IPS-18a (cell line): ENCODE measurements around the gene FBL.
"Not testable (repeated sequence)": the region's sequence is repeated elsewhere in the genome, so short reads cannot be mapped to it uniquely, and the experiment has no call there.

Experiments used
- H3K27ac ChIP-seq: one replicate; pipeline ENCODE4 v1.5.1; 2013; ENCODE audit warnings: low read length
- H3K27me3 ChIP-seq: one replicate; pipeline ENCODE4 v1.6.1; 2013; ENCODE audit warnings: mild to moderate bottlenecking, low read length; ENCODE audit not compliant: control insufficient read depth, insufficient read depth
- H3K36me3 ChIP-seq: one replicate; pipeline ENCODE4 v1.6.1; 2013; ENCODE audit warnings: low read depth, low read length; ENCODE audit not compliant: control insufficient read depth
- H3K4me1 ChIP-seq: one replicate; pipeline ENCODE4 v1.6.1; 2013; ENCODE audit warnings: low read depth, low read length; ENCODE audit not compliant: control insufficient read depth
- H3K4me3 ChIP-seq: one replicate; pipeline ENCODE4 v1.5.1; 2013; ENCODE audit warnings: low read length
- H3K9ac ChIP-seq: one replicate; pipeline ENCODE4 v1.6.1; 2013; ENCODE audit warnings: mild to moderate bottlenecking, low read length, moderate library complexity
- H3K9me3 ChIP-seq: one replicate; pipeline ENCODE4 v1.6.1; 2013; ENCODE audit warnings: low read depth, low read length; ENCODE audit not compliant: control insufficient read depth

The FBL gene

DNA sequence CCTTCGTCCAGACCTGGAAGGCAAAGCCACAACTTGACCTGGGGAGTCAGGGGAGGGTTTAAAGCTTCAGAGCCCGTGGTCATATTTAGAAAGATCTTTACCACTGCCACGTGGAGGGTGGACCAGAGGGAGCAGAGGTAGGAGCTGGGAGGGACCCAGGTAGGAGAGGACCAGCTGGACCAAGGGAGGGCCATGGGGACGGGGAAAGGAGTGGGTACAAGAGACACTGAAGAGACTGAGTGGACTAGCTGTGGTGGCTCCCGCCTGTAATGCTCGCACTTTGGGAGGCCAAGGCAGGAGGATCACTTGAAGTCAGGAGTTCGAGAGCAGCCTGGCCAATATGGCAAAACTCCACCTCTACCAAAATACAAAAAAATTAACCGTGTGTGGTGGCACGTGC, 38.5 kb upstream of the FBL start:
- H3K27me3 ChIP-seq, H3K9ac ChIP-seq, H3K27ac ChIP-seq, H3K36me3 ChIP-seq, H3K4me3 ChIP-seq, H3K4me1 ChIP-seq, H3K9me3 ChIP-seq: not testable (repeated sequence)

DNA sequence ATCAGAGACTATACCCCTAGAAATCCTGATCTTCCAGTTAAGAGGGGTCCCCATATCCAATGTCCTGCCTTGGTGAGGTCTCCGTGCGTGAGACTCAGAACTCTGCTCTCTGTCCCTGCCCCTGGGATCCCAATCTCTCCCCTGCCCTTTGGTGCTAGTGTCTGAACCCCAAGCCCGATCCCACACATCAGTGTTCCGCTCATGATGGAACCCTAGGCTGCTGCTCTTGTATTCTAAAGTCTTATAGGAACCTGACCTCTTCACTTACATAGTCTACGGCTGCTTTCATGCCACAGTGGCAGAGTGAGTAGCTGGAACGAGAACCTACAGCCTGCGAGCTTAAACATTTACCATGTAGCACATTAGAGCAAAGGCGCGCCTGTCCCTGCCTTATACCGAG, 36.5 kb upstream of the FBL start:
- not testable (repeated sequence) for H3K36me3 ChIP-seq, H3K27me3 ChIP-seq, H3K27ac ChIP-seq, H3K4me3 ChIP-seq, H3K9me3 ChIP-seq, H3K4me1 ChIP-seq, H3K9ac ChIP-seq

DNA sequence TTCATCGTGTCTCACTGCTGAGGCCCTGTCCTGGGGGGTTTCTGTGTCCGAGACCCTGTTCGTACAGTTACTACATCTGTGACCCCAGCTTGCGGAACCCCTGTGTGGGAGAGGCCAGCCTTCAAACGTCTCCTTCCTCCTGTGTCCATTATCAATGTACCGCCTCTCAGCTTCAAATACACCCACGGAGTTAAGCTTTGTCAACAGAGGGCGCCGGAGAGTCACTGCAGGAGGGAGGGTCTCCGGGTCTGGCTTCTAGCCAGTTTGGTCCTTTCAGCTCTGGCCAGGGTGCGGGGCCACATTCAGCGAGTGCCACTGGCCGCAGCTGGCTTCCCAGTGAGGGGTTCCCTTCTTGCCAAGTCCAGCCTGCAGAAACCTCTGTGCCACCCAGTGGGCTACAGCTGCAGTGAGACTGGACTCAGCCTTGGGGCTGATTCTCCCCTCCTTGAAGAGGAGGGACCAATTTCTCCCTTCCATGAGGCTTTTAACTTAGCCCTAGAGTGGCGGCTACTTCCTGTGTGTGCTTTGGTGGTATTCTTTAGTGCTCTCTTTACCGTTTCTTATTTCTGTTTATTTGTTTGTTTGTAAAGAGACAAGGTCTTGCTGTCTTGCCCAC, 35.4 kb upstream of the FBL start:
- H3K9ac ChIP-seq, H3K4me3 ChIP-seq, H3K27ac ChIP-seq: not testable (repeated sequence)

GRCh38 chr19:39880241-39880640, 34.1 kb upstream of the FBL start:
- not testable (repeated sequence) for H3K27ac ChIP-seq, H3K36me3 ChIP-seq, H3K4me3 ChIP-seq, H3K9me3 ChIP-seq, H3K27me3 ChIP-seq, H3K4me1 ChIP-seq, H3K9ac ChIP-seq

More for the DNA sequence above, 35.4 kb upstream of the FBL start:
- not testable (repeated sequence) for H3K9me3 ChIP-seq, H3K36me3 ChIP-seq, H3K4me1 ChIP-seq, H3K27me3 ChIP-seq

GRCh38 chr19:39879796-39880195, 33.6 kb upstream of the FBL start:
- H3K27me3 ChIP-seq, H3K4me1 ChIP-seq, H3K27ac ChIP-seq, H3K36me3 ChIP-seq, H3K9ac ChIP-seq, H3K9me3 ChIP-seq, H3K4me3 ChIP-seq: not testable (repeated sequence)

GRCh38 chr19:39878866-39879265, 32.7 kb upstream of the FBL start:
- H3K36me3 ChIP-seq, H3K9me3 ChIP-seq, H3K9ac ChIP-seq: not testable (repeated sequence)

DNA sequence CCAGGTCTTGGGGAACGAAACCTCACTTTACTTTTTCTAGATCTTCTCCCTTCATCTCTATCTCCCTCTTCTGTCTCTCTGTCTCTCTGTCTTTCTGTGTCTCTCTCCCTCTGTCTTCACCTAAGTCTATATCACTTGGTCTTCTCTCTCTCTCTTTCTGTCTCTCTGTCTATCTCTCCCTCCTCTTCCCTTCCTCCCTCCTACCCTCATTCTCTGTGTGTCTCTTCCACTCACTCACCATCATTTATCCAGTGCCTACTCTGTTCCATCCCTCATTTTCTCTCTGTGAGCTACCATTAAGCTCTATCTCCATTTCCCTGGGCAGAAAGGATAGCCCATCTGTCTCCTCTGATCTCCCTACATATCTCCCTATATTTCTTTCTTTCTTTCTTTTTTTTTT, 32.2 kb upstream of the FBL start:
- no peaks in the 10 kb centered on the region for H3K9me3 ChIP-seq
- no peaks in the 10 kb centered on the region for H3K27me3 ChIP-seq
- no peak overlapping the region for H3K9ac ChIP-seq
- no peaks in the 10 kb centered on the region for H3K36me3 ChIP-seq
- no peak overlapping the region for H3K4me3 ChIP-seq
- H3K4me1 ChIP-seq, result no peaks in the 10 kb centered on the region
- H3K27ac ChIP-seq, result no peak overlapping the region

More at GRCh38 chr19:39878866-39879265, 32.7 kb upstream of the FBL start:
- H3K4me1 ChIP-seq, H3K4me3 ChIP-seq, H3K27ac ChIP-seq, H3K27me3 ChIP-seq: not testable (repeated sequence)

GRCh38 chr19:39877982-39878381, 31.8 kb upstream of the FBL start:
- not testable (repeated sequence) for H3K9me3 ChIP-seq, H3K27me3 ChIP-seq, H3K27ac ChIP-seq, H3K36me3 ChIP-seq, H3K4me1 ChIP-seq, H3K9ac ChIP-seq, H3K4me3 ChIP-seq

DNA sequence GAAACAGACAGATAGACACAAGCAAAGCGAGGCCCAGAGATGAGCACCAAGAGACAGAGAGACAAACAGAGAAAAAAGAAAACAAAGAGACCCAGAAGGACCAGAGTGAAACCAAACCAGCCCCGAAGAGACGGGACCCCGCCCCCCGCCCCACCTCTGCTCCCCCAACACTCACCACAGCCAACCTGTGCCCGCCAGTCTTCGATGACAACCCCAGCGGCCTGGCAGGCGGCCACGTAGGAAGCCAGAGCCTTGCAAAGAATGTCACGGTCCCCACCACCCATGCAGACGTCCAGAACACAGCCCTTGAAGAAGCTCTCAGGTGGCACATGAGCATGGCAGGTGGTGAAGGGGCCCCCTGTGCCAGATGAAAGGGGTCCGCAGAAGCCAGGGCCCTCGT, 31.3 kb upstream of the FBL start:
- H3K4me1 ChIP-seq, H3K9me3 ChIP-seq, H3K27me3 ChIP-seq, H3K9ac ChIP-seq, H3K27ac ChIP-seq, H3K36me3 ChIP-seq, H3K4me3 ChIP-seq: not testable (repeated sequence)

DNA sequence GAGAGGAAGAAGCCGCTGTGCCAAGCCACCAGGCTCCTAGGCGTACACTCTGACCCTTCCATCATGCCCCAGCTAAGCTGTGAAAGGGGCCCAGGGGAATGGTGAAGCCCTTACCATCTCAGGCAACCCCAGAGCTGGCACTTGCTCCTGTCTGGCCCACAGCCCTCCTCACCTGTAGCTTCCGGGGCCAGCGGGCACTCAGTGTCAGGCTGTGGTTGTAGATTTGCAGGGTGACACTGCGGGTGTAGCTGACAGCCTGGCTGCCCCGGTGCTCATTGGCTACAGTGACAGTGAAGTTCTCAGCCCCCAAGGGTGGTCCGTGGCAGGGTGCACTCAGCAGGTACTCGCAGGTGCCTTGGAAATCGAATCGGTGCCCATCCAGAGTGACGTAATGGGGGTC, 30.3 kb upstream of the FBL start:
- not testable (repeated sequence) for H3K27ac ChIP-seq

GRCh38 chr19:39875401-39875864, 29.3 kb upstream of the FBL start:
- not testable (repeated sequence) for H3K27me3 ChIP-seq, H3K36me3 ChIP-seq, H3K4me1 ChIP-seq, H3K9ac ChIP-seq, H3K9me3 ChIP-seq, H3K4me3 ChIP-seq, H3K27ac ChIP-seq

More for the DNA sequence above, 30.3 kb upstream of the FBL start:
- not testable (repeated sequence) for H3K36me3 ChIP-seq, H3K27me3 ChIP-seq, H3K4me1 ChIP-seq, H3K4me3 ChIP-seq, H3K9ac ChIP-seq, H3K9me3 ChIP-seq

GRCh38 chr19:39874404-39874803, 28.2 kb upstream of the FBL start:
- peaks cover 6% of the 10 kb centered on the region for H3K4me1 ChIP-seq
- no peak overlapping the region for H3K27ac ChIP-seq
- H3K27me3 ChIP-seq, result no peaks in the 10 kb centered on the region
- H3K9ac ChIP-seq, result no peak overlapping the region
- H3K4me3 ChIP-seq, result no peak overlapping the region
- no peaks in the 10 kb centered on the region for H3K9me3 ChIP-seq
- H3K36me3 ChIP-seq, result no peaks in the 10 kb centered on the region
